Stimulated activated CD8-positive, alpha-beta memory T cell treated with anti-CD3 and anti-CD28 coated beads, Interleukin-7, amount 100 ng/mL, for 24 hours (primary cell): ENCODE data around the gene F2R.

ENCODE experiments used
- DNase-seq: peaks from one replicate; pipeline ENCODE4 v3.0.0-alpha.2; 2020; ENCODE audit warnings: low read depth

The F2R gene

GRCh38 chr5:76690704-76691466, 25.0 kb upstream of the F2R start:
- DNase-seq, result no peak

DNA sequence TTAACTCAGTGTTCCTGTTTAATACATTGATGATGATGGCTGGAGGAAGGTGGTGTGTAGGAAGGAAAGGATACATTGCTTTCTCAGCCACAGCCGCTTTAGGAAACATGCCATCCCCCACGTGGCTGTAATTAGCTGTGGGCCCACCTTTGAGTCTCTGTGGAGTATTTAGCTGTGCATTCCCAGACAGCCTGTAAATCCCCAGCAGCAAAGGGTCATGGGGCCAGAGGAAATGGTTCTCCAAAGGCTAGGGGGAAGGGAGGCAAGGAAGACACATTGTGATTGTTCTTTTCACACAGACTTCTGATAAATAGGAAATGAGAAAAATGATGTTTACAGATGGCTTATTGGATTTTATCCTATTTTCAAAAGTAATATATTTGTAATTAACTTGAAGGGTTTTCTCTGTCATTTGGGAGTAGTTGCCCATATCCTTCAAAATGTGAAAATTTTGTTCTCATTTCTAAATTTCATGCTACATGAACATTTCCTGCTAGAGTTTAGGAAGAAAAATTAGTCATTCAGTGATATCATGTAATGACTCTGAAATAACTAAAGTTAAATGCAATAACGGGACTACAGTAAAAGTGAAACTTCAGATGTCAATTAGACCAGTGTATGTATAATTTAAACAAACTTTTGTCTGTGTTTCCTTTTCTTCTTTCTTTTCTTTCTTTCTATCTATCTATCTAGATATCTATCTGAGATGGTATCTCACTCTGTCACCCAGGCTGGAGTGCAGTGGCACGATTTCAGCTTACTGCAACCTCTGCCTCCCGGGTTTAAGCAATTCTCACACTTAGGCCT, 24.3 kb upstream of the F2R start:
- no peak for DNase-seq

DNA sequence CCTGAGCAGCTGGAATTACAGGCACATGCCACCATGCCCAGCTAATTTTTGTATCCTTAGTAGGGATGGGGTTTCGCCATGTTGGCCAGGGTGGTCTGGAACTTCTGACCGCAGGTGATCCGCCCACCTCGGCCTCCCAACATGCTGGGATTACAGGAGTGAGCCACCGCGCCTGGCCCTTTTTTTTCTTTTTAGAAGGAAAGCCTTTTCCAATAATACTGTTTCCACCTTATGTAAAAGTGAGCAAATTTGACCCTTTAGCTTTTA, 23.7 kb upstream of the F2R start:
- DNase-seq, result no peak

DNA sequence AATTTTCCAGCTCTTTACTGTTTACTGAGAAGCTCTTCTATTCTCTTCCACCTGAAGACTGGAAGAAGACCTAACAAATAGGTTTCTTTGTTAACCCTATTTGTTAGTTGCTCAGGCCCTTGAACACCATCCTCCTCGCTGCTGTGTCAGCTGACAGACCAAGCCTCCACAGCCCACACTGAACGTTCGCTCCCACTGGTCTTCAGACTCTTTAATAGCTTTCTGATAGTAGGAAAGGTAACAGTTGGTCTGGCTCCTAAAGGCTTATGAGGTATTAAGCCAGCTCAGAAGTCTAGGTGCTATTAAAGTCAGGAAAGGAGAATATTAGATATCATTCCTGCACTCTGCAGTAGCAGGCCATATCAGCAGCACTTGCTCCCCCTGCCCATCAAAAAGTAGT, 23.3 kb upstream of the F2R start:
- no peak for DNase-seq

GRCh38 chr5:76693141-76693540, 22.8 kb upstream of the F2R start:
- DNase-seq, result no peak

DNA sequence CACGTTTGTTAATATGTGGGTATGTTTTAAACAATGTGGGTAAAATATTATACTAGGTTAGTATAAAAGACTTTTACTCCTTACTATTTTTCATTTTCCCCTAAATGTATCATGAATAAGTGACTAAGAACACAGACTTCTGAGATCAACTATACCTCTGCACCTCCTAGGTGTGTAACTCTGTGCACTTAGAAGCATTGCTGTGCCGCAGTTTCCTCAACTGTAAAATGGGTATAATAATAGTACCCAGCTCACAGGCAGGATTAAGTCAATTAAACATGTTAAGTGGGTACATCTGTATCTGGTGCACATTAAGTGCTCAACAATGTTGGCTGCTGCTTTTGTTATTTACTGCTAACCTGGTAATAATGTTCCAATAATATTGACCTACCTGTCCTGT, 21.6 kb upstream of the F2R start:
- no peak for DNase-seq

- DNase-seq, result no peak
Observed at GRCh38 chr5:76695346-76695745, 20.6 kb upstream of the F2R start.

DNA sequence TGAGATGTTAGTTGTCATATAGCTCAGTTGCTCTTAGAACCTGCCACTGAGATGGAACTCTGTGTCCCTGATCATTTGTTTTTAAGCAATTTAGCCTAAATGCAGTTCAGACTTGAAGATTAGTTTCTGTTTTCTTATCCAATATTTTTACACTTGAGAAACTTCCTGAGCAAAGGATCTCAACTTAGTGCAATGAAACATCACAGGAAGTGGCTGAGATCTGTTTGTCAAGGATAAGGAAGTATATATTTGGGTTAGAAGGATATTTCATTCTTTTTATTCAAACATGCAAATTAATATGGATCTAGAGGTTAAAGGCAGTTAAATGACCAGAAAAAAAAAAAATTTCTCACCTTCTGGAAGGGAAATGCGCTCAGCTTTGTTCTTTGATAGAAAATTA, 19.7 kb upstream of the F2R start:
- no peak for DNase-seq

DNA sequence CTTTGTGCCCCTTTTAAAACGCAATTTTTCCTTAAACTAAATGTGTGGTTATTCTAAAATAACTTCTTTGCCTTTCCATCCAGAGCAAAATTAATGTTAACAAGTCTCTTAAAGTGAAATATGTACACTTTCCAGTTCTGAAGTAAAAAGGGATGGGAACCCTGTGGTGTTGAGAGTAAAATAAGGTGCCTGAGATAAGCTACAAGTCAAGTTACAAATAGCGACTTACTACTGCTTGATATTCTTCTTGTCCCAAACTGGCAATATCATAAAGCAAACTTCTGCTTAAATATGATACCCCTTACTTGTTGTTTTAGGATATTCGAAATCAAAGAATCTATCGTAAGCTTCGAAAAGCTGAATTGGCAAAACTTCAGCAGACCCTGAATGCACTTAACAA, 18.3 kb upstream of the F2R start:
- DNase-seq, result no peak

DNA sequence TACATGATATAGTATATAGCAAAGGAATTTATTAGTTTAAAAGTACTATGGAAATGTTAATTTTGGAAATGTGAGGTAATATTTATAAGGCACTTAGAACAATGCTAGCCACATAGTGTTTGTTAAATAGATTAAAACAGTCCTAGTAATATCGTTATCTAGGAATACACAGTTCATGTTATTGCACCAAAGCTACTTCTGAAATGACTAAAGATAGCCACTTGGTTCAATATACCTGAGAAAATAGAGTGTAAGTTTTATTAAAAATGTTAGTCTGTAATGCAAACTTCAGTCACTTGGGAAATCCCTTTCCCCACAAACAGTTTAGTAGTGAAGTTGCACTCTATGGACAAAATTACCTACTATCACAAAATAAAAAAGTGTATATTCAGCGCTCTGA, 15.4 kb upstream of the F2R start:
- DNase-seq, result no peak

DNA sequence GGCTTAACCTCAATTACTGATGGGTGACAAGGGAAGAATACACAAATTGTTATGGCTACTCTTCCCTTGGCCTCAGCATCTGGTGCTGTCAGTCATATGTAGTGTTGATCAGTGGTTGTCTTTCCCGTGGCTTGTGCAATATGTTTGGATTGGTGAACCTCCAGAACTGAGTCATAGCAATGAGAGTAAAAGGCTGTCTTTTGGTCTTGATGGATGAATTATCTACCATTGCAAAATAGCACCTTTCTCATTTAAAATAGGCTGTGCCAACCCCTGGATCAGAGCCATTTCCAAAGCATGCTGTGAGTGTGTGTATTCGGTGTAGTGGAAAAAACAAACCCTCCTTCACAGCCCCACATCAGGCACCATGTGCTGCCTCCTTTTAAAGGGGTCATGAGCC, 14.6 kb upstream of the F2R start:
- DNase-seq, result no peak

GRCh38 chr5:76703707-76704106, 12.2 kb upstream of the F2R start:
- DNase-seq, result no peak

DNA sequence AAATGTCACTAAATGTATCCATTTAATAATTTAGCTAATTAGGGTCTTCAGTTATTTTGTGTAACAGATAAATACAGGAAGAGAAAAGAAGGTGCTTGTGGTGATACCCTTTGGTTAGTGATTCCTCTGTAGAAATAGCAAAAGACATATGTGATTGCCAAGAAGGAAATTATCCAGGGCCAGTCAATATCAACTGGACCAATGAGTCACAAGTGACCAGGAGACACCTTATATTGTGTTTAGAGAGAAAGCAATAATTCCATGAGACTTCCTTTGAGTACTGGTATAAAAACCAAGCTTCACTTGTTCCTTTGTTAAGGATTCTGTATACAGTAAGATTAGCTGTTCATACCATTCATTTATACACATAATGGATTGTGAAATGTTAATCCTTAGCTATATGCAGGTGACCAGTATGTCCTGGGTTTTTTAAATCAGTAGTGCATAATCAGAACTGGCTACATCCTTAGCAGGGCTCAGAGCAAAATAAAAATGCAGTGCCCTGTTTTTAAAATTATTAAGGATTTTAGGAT, 11.7 kb upstream of the F2R start:
- DNase-seq, result no peak

- DNase-seq, result no peak
Observed at GRCh38 chr5:76705574-76705973, 10.4 kb upstream of the F2R start.

DNA sequence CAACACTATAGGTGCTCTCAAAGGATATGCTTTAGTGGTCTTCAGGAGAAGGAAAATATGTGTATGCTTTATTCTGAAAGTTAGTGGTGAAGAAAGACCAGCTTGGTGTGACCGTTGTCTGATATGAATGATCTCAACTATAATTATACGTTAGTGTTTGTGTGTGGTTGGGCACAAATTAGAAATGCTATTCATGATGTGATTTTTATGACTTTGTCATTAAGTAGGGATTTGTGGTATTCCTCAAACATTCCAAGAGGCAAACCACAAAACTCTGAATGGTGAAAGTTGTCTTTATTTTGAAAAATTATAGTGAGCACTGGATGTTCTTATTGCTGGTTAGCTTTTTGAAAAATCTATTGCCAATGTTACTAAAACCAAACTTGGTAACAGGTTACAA, 6.2 kb upstream of the F2R start:
- DNase-seq, result no peak

- DNase-seq, result no peak
Observed at GRCh38 chr5:76710991-76711390, 4.9 kb upstream of the F2R start.

DNA sequence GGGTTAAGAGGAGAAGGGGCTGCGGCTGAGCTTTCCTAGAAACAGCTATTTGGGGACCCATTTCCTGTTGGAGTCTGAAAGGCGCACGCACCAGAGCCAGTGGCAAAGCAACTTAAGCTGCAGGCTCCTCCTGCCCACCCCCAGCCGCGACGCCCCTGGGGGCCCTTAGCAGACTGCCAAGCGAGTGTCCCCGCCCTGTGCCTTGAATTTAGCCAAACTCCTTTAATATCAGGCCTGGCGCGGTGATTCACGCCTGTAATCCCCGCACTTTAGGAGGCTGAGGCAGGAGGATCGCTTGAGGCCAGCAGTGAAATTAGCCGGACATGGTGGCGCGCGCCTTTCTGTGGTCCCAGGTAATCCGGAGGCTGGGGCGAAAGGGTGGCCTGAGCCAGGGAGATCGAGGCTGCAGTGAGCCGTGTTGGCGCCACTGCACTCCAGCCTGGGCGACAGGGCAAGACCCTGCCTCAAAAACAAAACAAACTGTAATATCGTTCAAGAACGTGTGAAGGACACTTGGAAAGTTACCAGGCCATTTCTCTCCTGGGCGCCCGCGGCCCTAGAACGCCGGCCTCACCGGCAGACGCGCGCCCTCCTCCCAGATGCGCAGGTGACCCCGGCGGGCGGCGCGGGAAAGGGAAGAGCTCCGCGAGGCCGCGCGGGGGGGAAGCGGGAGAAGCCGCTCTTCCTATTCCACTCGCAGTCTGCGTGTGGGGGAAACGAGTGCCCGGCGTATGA, 1.0 kb upstream of the F2R start:
- DNase-seq, result no peak

DNA sequence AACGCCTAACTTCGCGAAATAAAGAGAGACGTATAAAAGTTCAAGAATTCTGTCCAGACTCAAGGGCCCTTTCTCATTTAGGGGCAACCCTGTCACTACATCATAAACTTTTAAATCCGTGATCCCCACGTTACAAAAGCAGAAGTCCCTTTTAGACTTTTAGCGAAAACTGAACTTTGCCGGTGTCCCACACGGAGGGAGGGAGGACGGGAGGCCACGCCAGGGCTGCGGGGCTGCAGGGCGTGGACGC, 515 bp upstream of the F2R start:
- DNase-seq, result no peak

- no peak for DNase-seq
Observed at GRCh38 chr5:76716456-76717157, 681 bp downstream of the F2R start.

- DNase-seq, result no peak
Observed at GRCh38 chr5:76717222-76718083, 1.5 kb downstream of the F2R start.

DNA sequence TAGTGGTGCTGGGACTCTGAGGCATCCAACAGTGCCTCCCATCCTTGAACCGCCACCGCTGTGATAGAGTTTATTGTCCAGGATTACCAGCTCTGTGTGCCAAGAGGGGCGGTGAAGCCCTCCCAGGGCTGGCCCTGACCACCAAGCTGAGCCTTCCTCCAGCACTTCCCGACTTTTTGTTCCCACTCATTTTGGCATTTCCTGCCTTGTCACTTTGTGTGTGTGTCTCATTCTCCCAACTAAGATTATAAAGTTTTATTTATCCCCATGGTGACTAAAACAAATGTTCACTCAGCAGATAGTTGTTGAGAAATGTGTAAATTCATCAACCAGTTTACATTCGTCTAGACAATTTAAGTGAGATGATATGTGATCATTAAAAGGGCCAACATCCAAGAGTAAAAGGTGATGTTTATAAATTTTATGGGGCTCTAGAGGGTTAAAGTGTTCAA, 2.5 kb downstream of the F2R start:
- no peak for DNase-seq

GRCh38 chr5:76718880-76719279, 3.0 kb downstream of the F2R start:
- no peak for DNase-seq
